ENCODE measurements around the gene FOXP2. TPM values are rescaled to one million over a fixed set of nuclear protein-coding genes. Genes with fewer than 3 reads are reported as not detected.
"Not testable (repeated sequence)": the region's sequence is repeated elsewhere in the genome, so short reads cannot be mapped to it uniquely, and the experiment has no call there.

Gene FOXP2
- total and polyA plus RNA-seq, 2 of the 13 experiments (the other 11 are each of a cell fraction or from before 2014, with no cell fraction given) = 0.90 TPM; not detected in 1

GRCh38 chr7:114540291-114540690 lies 125.7 kb downstream of the FOXP2 start:
- in situ Hi-C loops (cut with HindIII; ENCODE audit: extremely low pct_ligation_motif_present, low pct_unique_long_range_greater_than_20kb) = no loop called here
- TF ChIP-seq PATZ1 (CRISPR knock-in tag; IDR thresholded peaks at IDR 0.05) = no peak
- no peak for TF ChIP-seq ZNF331 (CRISPR knock-in tag; IDR thresholded peaks at IDR 0.05)
- TF ChIP-seq ZMYM4 (CRISPR knock-in tag; IDR thresholded peaks at IDR 0.05) = no peak
- no peak for TF ChIP-seq ZNF768 (CRISPR knock-in tag; IDR thresholded peaks at IDR 0.05)
- TF ChIP-seq CREB1 (IDR thresholded peaks at IDR 0.05) = no peak
- TF ChIP-seq CREB1 (CRISPR knock-in tag; IDR thresholded peaks at IDR 0.05) = no peak
- no peak for TF ChIP-seq ZNF597 (CRISPR knock-in tag; IDR thresholded peaks at IDR 0.05)
- TF ChIP-seq FLYWCH1 (CRISPR knock-in tag; IDR thresholded peaks at IDR 0.05) = no peak
- TF ChIP-seq ZBTB38 (CRISPR knock-in tag; IDR thresholded peaks at IDR 0.05) = no peak
- Histone ChIP-seq H3K27me3 (ENCODE audit: control insufficient read depth in 1 of 2, insufficient read depth in 2 of 2, low read length in 2 of 2) (no peaks in the 10 kb centered on the region), H3K9me3 (ENCODE audit: low read length) (no peaks in the 10 kb centered on the region), H3K9ac (ENCODE audit: insufficient read depth, low read depth, low read length) (no peak overlapping the region), H4K20me1 (ENCODE audit: insufficient read depth, low read length) (no peaks in the 10 kb centered on the region), H3K27ac (ENCODE audit: extremely low read length, insufficient read depth, low read length) (no peak overlapping the region), H3K4me1 (ENCODE audit: insufficient read depth, low read length) (no peaks in the 10 kb centered on the region), H3K36me3 (replicated peaks in 1 of 2; ENCODE audit: control insufficient read depth in 1 of 2, insufficient read depth in 2 of 2, low read length in 2 of 2) (no peaks in the 10 kb centered on the region), H3K4me2 (ENCODE audit: low read depth, low read length) (no peak overlapping the region), H3K79me2 (ENCODE audit: insufficient read depth, low read length) (no peaks in the 10 kb centered on the region), H3K4me3 (replicated peaks in 1 of 3; ENCODE audit: insufficient read depth in 1 of 3, low read depth in 2 of 3, low read length in 3 of 3) (no peak overlapping the region), H2AFZ (ENCODE audit: low read length) (no peak overlapping the region)
- ATAC-seq = no peak
- no peak for FAIRE-seq
- 5% methylated on average over 1 of the region's 1 CpG for WGBS (ENCODE audit: low lambda C conversion rate)
- DNase-seq (ENCODE audit: low spot score) = no peak
- ChIA-PET POLR2A (no interaction called here), CTCF (ENCODE audit: low intra/inter-chr PET ratio, low total read pairs) (interaction anchor here (1.2 kb wide), 1 partner anchor 458 kb away, joined by 3 read pairs; no protein-coding TSS in a partner anchor)
- no TSS peak for BruUV-seq (replicated peaks)
- intact Hi-C loops (cut with micrococcal nuclease; ENCODE audit: unreplicated experiment) = no loop called here

- CTCF ChIA-PET (ENCODE audit: low intra/inter-chr PET ratio, low total read pairs); BruUV-seq (replicated peaks); POLR2A ChIA-PET: not testable (repeated sequence)
These were observed 132.7 kb downstream of the FOXP2 start for GRCh38 chr7:114547346-114547745.

More at GRCh38 chr7:114547346-114547745, 132.7 kb downstream of the FOXP2 start:
- H3K4me3 ChIP-seq (replicated peaks in 1 of 3; ENCODE audit: insufficient read depth in 1 of 3, low read depth in 2 of 3, low read length in 3 of 3); H3K27ac ChIP-seq (ENCODE audit: extremely low read length, insufficient read depth, low read length); H3K9ac ChIP-seq (ENCODE audit: insufficient read depth, low read depth, low read length); H4K20me1 ChIP-seq (ENCODE audit: insufficient read depth, low read length); H2AFZ ChIP-seq (ENCODE audit: low read length); H3K36me3 ChIP-seq (replicated peaks in 1 of 2; ENCODE audit: control insufficient read depth in 1 of 2, insufficient read depth in 2 of 2, low read length in 2 of 2); H3K4me2 ChIP-seq (ENCODE audit: low read depth, low read length); FAIRE-seq; H3K27me3 ChIP-seq (ENCODE audit: control insufficient read depth in 1 of 2, insufficient read depth in 2 of 2, low read length in 2 of 2); in situ Hi-C loops (cut with HindIII; ENCODE audit: extremely low pct_ligation_motif_present, low pct_unique_long_range_greater_than_20kb); H3K4me1 ChIP-seq (ENCODE audit: insufficient read depth, low read length); H3K9me3 ChIP-seq (ENCODE audit: low read length); H3K79me2 ChIP-seq (ENCODE audit: insufficient read depth, low read length); DNase-seq (ENCODE audit: low spot score); intact Hi-C loops (cut with micrococcal nuclease; ENCODE audit: unreplicated experiment); ATAC-seq: not testable (repeated sequence)
- whole genome bisulfite sequencing (ENCODE audit: low lambda C conversion rate) = 21% methylated on average over 14 of the region's 14 CpGs
